ENCODE measurements around the gene KIF23.

GRCh38 chr15:69380100-69380725 is 33.9 kb upstream of the KIF23 start:
- TF ChIP-seq, protein P1, sequence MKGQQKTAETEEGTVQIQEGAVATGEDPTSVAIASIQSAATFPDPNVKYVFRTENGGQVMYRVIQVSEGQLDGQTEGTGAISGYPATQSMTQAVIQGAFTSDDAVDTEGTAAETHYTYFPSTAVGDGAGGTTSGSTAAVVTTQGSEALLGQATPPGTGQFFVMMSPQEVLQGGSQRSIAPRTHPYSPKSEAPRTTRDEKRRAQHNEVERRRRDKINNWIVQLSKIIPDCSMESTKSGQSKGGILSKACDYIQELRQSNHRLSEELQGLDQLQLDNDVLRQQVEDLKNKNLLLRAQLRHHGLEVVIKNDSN (CRISPR knock-in tag; IDR thresholded peaks at IDR 0.05): no peak
- TF ChIP-seq CTCF (IDR thresholded peaks at IDR 0.05) (no peak), SP1 (CRISPR knock-in tag; conservative IDR thresholded peaks at IDR 0.05) (no peak), ETV6 (CRISPR knock-in tag; IDR thresholded peaks at IDR 0.05) (no peak), GABPB1 (CRISPR knock-in tag; IDR thresholded peaks at IDR 0.05) (no peak), ZNF396 (CRISPR knock-in tag; IDR thresholded peaks at IDR 0.05; ENCODE audit: borderline replicate concordance) (no peak), ATF6 (CRISPR knock-in tag; IDR thresholded peaks at IDR 0.05) (no peak), RELA (CRISPR knock-in tag; IDR thresholded peaks at IDR 0.05; ENCODE audit: borderline replicate concordance) (no peak)
- TF ChIP-seq, protein P2, sequence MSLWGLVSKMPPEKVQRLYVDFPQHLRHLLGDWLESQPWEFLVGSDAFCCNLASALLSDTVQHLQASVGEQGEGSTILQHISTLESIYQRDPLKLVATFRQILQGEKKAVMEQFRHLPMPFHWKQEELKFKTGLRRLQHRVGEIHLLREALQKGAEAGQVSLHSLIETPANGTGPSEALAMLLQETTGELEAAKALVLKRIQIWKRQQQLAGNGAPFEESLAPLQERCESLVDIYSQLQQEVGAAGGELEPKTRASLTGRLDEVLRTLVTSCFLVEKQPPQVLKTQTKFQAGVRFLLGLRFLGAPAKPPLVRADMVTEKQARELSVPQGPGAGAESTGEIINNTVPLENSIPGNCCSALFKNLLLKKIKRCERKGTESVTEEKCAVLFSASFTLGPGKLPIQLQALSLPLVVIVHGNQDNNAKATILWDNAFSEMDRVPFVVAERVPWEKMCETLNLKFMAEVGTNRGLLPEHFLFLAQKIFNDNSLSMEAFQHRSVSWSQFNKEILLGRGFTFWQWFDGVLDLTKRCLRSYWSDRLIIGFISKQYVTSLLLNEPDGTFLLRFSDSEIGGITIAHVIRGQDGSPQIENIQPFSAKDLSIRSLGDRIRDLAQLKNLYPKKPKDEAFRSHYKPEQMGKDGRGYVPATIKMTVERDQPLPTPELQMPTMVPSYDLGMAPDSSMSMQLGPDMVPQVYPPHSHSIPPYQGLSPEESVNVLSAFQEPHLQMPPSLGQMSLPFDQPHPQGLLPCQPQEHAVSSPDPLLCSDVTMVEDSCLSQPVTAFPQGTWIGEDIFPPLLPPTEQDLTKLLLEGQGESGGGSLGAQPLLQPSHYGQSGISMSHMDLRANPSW (CRISPR knock-in tag; conservative IDR thresholded peaks at IDR 0.05; ENCODE audit: low read depth): no peak
- TF ChIP-seq, protein P3, sequence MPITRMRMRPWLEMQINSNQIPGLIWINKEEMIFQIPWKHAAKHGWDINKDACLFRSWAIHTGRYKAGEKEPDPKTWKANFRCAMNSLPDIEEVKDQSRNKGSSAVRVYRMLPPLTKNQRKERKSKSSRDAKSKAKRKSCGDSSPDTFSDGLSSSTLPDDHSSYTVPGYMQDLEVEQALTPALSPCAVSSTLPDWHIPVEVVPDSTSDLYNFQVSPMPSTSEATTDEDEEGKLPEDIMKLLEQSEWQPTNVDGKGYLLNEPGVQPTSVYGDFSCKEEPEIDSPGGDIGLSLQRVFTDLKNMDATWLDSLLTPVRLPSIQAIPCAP (CRISPR knock-in tag; IDR thresholded peaks at IDR 0.05): no peak
